TTC549 (cell line): Measurements from ENCODE around the gene CEMIP2.
"Not testable (repeated sequence)": the region's sequence is repeated elsewhere in the genome, so short reads cannot be mapped to it uniquely, and the experiment has no call there.

Source experiments
- FAIRE-seq: peaks from 2 replicates; lab custom pipeline; 2012; peaks lifted over from hg19 to GRCh38; lab: Jason Lieb, UNC

CEMIP2 gene

DNA sequence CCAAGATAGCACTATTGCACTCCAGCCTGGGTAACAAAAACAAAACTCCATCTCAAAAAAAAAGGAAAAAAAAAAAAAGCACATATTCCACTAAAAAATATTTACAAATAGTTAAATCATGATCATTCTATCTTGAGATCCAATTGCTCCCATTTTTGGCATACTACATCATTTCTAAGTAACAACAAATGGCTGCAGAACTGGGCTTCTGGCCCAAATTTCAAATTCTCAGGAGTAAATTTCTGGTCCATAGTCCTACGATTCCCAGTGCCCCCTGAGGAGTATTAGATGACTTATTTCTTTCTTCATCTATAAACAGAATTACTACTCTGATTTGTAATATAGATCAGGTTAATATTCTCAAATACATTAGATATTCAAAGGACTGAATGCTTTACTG lies 62.1 kb downstream of the CEMIP2 start:
- no peak for FAIRE-seq

DNA sequence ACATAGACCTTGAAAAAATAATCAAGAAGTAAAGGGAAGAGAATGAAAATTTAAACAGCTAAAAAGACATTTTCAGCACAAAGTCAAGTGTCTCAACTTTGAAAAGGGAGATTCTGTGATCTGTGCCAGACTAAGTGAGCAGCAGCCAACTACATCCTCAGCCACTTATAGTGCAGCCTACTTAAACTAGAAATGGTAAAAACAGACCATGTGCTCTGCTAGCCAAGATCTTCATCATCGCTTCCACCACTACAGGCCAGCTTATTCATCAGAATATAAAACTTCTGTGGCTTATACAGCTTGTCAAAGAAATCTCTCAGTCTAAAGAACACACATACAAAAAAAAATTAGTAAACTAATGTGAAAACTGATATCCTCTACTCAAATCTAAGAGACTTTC lies 63.5 kb downstream of the CEMIP2 start:
- FAIRE-seq = no peak

GRCh38 chr9:71703172-71703872 lies 65.0 kb downstream of the CEMIP2 start:
- FAIRE-seq = no peak

GRCh38 chr9:71697882-71698281 lies 70.4 kb downstream of the CEMIP2 start:
- FAIRE-seq = no peak

DNA sequence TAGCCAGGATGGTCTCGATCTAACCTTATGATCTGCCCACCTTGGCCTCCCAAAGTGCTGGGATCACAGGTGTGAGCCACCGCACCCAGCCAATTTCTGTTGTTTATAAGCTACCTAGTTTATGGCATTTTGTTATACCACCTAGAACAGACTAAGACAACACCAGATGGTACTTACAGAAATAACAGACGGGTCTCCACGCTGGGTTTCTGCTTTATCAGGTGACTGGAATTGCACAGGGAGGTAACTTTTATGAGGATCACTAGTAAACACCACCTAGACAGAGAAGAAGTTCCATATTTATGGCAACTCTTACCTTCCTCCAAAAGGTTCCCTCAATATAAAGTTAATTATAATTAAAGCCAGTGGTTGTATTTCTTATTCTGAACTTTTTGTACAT lies 74.0 kb downstream of the CEMIP2 start:
- no peak for FAIRE-seq

- no peak for FAIRE-seq
These were observed 74.7 kb downstream of the CEMIP2 start for GRCh38 chr9:71693607-71694006.

- FAIRE-seq = no peak
These were observed 76.0 kb downstream of the CEMIP2 start for GRCh38 chr9:71692337-71692736.

DNA sequence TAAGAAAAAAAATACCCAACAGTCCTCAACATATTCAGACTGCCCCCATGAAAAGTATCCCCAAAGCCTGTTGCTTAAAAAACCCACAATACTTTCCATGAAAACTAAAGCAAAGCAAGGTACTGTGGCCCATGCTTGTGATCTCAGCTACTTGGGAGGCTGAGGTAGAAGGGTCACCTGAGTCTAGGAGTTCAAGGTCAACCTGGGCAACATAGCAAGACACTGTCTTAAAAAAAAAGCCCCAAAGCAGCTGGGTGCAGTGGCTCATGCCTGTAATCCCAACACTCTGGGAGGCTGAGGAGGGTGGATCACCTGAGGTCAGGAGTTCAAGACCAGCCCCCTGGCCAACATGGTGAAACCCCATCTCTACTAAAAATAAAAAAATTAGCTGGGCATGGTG lies 76.7 kb downstream of the CEMIP2 start:
- not testable (repeated sequence) for FAIRE-seq

DNA sequence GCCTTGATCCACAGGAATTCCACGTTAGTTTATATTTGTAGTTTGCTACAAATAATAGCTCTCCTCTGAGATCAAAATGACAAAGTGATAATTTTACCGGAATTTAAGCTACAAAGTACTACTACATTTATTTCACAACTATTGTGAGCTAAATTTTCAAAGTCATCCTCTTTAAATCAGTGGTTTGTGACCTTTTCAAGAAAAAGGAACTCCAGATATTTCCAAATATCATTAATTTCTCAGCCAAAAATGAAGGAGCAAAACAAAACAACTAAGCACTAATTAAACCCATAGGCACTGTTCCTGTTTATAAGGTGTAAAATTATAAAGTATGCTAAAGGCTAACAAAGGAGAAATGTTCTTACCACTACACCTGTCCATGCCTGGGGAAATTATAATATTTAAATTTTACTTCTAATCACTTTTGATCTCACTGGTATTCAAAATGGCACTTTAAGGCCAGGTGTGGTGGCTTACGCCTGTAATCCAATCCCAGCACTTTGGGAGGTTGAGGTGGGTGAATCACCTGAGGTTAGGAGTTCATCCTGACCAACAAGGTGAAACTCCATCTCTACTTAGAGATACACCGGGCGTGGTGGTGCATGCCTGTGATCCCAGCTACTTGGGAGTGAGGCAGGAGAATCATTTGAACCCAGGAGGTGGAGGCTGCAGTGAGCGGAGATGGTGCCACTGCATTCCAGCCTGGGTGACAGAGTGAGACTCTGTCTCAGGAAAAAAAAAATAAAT lies 77.5 kb downstream of the CEMIP2 start:
- no peak for FAIRE-seq

- no peak for FAIRE-seq
These were observed 78.1 kb downstream of the CEMIP2 start for GRCh38 chr9:71690063-71690688.

DNA sequence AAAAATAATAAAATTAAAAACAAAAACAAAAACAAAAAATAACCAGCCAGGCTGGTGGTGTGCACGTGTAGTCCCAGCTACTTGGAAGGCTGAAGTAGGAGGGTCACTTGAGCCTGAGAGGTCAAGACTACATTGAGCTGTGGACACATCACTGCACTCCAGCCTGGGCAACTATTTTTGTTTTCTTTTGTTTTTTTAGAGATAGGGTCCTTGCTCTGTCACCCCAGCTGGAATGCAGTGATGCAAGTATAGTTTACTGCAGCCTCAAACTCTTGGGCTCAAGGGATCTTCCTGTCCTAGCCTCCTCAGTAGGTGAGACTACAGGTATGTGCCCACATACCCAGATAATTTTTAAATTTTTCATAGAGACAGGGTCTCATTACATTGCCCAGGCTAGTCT lies 80.6 kb downstream of the CEMIP2 start:
- no peak for FAIRE-seq

DNA sequence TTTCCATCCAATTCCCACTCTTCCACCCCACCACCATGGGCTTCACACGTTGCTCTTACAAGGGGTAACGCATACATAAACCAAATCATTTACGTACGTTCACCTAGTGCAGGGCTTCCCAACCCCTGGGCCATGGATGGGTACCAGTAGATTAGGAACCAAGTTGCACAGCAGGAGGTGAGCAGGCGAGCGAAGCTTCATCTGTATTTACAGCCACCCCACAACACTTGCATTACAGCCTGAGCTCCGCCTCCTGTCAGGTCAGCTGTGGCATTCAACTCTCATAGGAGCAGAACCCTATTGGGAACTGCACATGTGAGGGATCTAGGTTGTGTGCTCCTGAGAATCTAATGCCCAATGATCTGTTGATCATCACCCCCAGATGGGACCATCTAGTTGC lies 82.3 kb downstream of the CEMIP2 start:
- no peak for FAIRE-seq

DNA sequence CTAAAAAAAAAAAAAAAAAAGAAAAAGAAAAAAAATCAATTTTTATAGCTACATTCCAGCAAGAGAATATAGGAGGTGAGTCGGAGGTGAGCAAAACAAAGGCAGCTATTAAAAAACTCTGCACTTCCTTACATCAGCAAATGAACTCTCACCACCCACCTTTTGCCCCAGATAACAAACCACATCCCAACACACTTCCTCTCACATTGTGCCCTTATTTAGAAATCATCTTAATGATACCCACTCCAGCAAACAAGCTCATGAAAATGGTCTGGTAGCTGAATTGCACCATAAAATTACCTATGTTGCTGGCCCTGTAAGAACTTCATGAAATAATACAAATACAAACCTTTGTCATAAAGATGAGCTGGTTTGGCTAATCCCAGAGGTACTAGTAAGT lies 82.9 kb downstream of the CEMIP2 start:
- no peak for FAIRE-seq

DNA sequence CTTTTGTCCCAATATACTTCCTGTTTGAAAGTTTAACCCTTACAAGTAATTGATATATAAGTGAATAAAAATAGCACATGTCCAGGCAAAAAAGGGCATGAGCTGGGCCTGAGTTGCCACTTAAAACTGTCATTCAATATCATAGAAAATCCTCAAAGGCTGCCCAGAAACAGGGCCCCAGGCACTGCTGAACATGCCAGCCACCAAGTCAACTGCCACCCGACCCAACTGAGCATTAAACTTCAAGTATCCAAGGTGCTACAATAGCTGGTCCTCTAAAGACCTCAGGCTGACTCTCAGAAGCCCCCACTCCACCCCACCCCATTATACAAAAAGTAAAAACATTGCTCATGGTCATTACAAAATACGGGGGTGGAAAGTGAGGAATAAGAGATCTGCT lies 83.7 kb downstream of the CEMIP2 start:
- FAIRE-seq = no peak

DNA sequence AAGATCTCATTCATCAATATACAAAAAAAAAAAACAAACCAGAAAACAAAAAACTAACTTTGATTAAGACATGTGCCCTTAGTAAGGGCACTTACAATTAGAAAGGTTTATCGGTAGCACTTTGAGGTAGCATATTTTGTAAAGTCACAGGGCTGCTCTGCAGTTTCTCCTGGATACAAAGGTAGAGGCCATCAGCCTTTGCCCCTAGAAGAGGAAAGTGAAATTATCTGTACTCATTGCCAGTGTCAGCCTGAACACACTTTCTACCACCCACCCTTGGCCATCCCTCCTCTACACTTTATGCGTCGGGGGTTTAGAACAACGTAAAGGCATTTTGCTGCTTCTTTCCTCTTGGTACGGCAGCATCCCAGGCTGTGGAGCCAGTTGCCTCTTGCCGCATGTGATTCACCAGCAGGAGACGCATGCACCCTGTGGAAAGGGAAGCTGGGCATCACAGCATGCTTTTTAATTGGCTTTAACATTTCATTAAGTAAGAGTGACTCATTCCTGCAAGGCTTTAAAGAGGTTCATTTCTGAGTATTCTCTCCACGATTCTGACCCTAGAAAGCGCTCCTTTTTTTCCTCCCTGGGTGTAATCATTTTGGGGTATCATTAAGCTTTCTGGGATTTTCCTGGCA lies 84.6 kb downstream of the CEMIP2 start:
- FAIRE-seq = no peak

GRCh38 chr9:71681708-71682272 lies 86.5 kb downstream of the CEMIP2 start:
- no peak for FAIRE-seq

DNA sequence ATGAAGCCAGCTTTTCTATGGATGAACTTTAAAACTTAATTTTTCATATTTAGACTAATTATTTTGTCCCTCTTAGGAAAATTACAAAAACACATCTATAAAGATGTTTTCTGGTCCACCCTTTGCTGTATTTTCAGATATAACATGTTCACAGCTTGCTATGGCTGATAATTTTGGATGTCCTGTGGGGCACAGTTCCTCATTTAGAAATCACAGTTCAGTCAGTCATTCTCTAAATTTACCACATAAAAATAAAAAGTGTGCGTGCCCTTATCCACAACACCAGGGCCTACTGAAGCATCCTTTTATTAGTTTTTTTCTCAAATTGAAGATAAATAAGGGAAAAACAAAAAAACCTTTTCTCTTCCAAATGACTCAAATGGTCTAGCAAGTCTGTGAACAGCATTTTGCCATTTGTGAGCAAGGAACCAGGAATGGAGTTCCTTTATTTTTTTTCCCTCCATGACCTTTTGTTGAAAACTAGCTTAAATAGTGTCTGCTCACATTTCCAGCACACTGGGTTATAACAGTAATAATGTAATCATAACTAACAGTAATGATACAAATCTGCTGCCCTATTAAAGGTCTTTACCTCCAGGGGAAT lies 87.1 kb downstream of the CEMIP2 start:
- no peak for FAIRE-seq

DNA sequence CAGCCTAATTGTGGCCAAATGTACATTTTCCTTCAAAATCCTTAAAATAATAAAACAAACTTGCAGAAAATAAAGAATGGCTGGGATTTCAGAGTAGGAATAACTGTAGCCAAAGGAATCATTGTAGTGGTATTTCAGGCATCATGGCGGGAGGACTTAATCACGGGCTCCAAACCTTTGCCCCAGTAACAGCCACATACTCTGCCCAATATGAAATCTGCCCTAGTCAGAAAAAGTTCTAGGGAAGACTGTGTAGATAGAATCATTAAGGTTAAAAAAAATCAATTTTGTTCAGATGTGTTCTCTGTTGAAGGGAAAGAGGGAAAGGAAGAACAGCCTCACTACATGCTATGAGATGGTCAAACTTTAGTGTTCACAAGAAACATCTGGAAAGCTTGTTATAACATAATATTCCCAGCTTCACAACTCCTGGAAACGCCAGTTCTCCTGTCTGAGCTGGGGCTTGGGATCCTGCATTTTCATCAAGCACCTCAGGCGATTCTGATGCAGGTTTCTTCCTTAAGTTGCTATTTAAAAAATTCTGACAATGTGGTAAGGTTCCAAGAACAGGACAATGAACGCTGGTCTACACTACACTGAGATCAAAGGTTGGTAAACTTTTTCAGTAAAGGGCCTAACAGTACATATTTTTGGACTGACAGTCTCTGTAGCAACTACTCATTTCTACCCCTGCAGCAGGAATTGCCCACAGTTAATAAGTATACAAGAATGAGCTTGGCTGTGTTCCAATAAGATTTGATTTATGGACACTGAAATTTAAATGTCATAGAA lies 87.9 kb downstream of the CEMIP2 start:
- FAIRE-seq = no peak

GRCh38 chr9:71678999-71679398 lies 89.3 kb downstream of the CEMIP2 start:
- no peak for FAIRE-seq

GRCh38 chr9:71677209-71677608 lies 91.1 kb downstream of the CEMIP2 start:
- FAIRE-seq = no peak

DNA sequence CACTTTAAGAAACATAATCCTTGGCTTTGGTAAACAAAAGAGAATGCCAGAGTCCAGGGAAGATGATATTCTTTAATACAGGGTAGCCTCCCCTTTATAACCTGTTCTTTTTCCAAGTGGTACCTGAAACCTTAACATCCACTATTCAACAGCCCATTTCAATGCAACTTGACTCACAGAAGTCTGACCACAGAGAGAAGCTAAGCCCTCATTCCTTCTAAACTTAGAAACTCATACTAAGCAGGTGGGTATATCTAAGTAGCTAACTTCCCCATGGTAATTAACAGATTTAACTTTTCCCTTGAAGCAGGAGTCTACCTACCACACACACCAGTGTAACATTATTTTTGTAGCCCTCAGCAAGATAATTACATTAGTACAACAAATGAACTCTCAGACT lies 91.9 kb downstream of the CEMIP2 start:
- no peak for FAIRE-seq

- no peak for FAIRE-seq
These were observed 92.5 kb downstream of the CEMIP2 start for GRCh38 chr9:71675857-71676165.
